GM12878 (cell line): ENCODE measurements around the gene PDE6B. TPM values are rescaled to one million over a fixed set of nuclear protein-coding genes. Genes with fewer than 3 reads are reported as not detected.

Source experiments
- BRCA1 ChIP-seq: IDR thresholded peaks from 2 replicates; pipeline ENCODE4 v1.6.1; 2011; ENCODE audit warnings: low read depth, low read length, improper control_type of control experiment
- ETV6 ChIP-seq, 2 experiments: fragments of 450-650 bp in 1 of 2; IDR thresholded peaks in 1 of 2; conservative IDR thresholded peaks in 1 of 2; 2 replicates each; pipeline ENCODE4 v1.6.1; 2014; ENCODE audit warnings: antibody characterized with exemption in 1 of 2, borderline replicate concordance in 1 of 2, low read depth in 1 of 2, mild to moderate bottlenecking in 1 of 2, moderate library complexity in 1 of 2
- IKZF2 ChIP-seq, 2 experiments: fragments of 450-650 bp; IDR thresholded peaks; 2 replicates each; pipeline ENCODE4 v1.6.1; 2017; ENCODE audit warnings: mild to moderate bottlenecking in 2 of 2, moderate library complexity in 2 of 2
- IRF4 ChIP-seq: IDR thresholded peaks from 2 replicates; pipeline ENCODE4 v1.6.1; 2011; ENCODE audit warnings: low read depth, low read length
- NFIC ChIP-seq: IDR thresholded peaks from 2 replicates; pipeline ENCODE4 v1.6.1; 2012; ENCODE audit warnings: low read depth, mild to moderate bottlenecking, inconsistent platforms, low read length, moderate library complexity
- NRF1 ChIP-seq: conservative IDR thresholded peaks from 2 replicates; pipeline ENCODE4 v1.6.1; 2011; ENCODE audit warnings: mild to moderate bottlenecking, low read depth, low read length, improper control_type of control experiment
- PAX5 ChIP-seq: IDR thresholded peaks from 2 replicates; pipeline ENCODE4 v1.6.1; 2011; ENCODE audit warnings: low read depth, low read length, borderline replicate concordance
- RELA ChIP-seq: fragments of 450-650 bp; IDR thresholded peaks from 2 replicates; pipeline ENCODE4 v1.8.0; 2014; ENCODE audit warnings: borderline replicate concordance; ENCODE audit not compliant: partially characterized antibody
- RFX5 ChIP-seq: IDR thresholded peaks from 2 replicates; pipeline ENCODE4 v1.6.1; 2011; ENCODE audit warnings: low read depth, low read length, improper control_type of control experiment
- SMARCA5 ChIP-seq: fragments of 450-650 bp; IDR thresholded peaks from 2 replicates; pipeline ENCODE4 v1.6.1; 2017; ENCODE audit warnings: mild to moderate bottlenecking
- SUZ12 ChIP-seq: fragments of 200-600 bp; sonication (generic); IDR thresholded peaks from one replicate; pipeline ENCODE4 v1.6.1; 2018; ENCODE audit warnings: antibody characterized with exemption, mild to moderate bottlenecking; ENCODE audit not compliant: unreplicated experiment
- TARDBP ChIP-seq: IDR thresholded peaks from 2 replicates; pipeline ENCODE4 v1.6.1; 2016; ENCODE audit warnings: borderline replicate concordance
- ZBED1 ChIP-seq: IDR thresholded peaks from 2 replicates; pipeline ENCODE4 v1.6.1; 2016; ENCODE audit warnings: borderline replicate concordance
- ZNF207 ChIP-seq: fragments of 450-650 bp; IDR thresholded peaks from 2 replicates; pipeline ENCODE4 v1.6.1; 2014; ENCODE audit warnings: antibody characterized with exemption, mild to moderate bottlenecking, borderline replicate concordance
- ZNF24 ChIP-seq: fragments of 450-650 bp; IDR thresholded peaks from 2 replicates; pipeline ENCODE4 v1.6.1; 2017; ENCODE audit warnings: antibody characterized with exemption, mild to moderate bottlenecking
- ZNF274 ChIP-seq: IDR thresholded peaks from one replicate; pipeline ENCODE4 v1.8.0; 2011; ENCODE audit not compliant: insufficient read length, insufficient read depth
- ZNF384 ChIP-seq: IDR thresholded peaks from 2 replicates; pipeline ENCODE4 v1.6.1; 2012; ENCODE audit warnings: low read depth, mild to moderate bottlenecking, low read length, improper control_type of control experiment, borderline replicate concordance
- polyA plus RNA-seq, 11 experiments: library from polyadenylated mRNA; depleted of rRNA in 4 of 11; unstranded in 6 of 11; stranded (reverse) in 5 of 11; fragments of >200 nt; fragmentation: Nextera tagmentation in 4 of 11; fragmentation: Illumina TruSeq in 1 of 11; extraction: Ambion mirVana in 4 of 11; extraction: Trizol in 1 of 11; gene quantifications; 1 replicate in 1 of 11; 2 replicates in 10 of 11; pipeline versions ENCODE4 v1.2.1 to v1.2.3, GENCODE V29; 2011 to 2016; ENCODE audit warnings: inconsistent platforms in 2 of 11, missing spikeins in 2 of 11, low read depth in 1 of 11
- total RNA-seq, 4 experiments: library from RNA; depleted of rRNA in 3 of 4; stranded (reverse); fragments of >200 nt in 3 of 4; fragmentation: Illumina TruSeq in 1 of 4; extraction: Trizol in 1 of 4; gene quantifications; 2 replicates each; pipeline versions ENCODE4 v1.2.1 to v1.2.3, GENCODE V29; 2013 to 2021
- TF ChIP-seq, protein P1 (sequence below): fragments of 150-350 bp; IDR thresholded peaks from 2 replicates; pipeline ENCODE4 v1.6.1; 2016; ENCODE audit warnings: low read depth, low read length
- TF ChIP-seq, protein P2 (sequence below): IDR thresholded peaks from 2 replicates; pipeline ENCODE4 v1.6.1; 2011; ENCODE audit warnings: mild to moderate bottlenecking, low read depth, low read length, moderate library complexity; ENCODE audit not compliant: insufficient replicate concordance
- TF ChIP-seq, protein P3 (sequence below): IDR thresholded peaks from 2 replicates; pipeline ENCODE4 v1.6.1; 2012; ENCODE audit warnings: improper control_type of control experiment, low read depth, low read length; ENCODE audit not compliant: insufficient replicate concordance

PDE6B gene
- total and polyA plus RNA-seq, 10 of the 15 experiments (the other 5 are each of a cell fraction or from before 2014, with no cell fraction given), result 2.6 to 6.4 (median 3.8) TPM

DNA sequence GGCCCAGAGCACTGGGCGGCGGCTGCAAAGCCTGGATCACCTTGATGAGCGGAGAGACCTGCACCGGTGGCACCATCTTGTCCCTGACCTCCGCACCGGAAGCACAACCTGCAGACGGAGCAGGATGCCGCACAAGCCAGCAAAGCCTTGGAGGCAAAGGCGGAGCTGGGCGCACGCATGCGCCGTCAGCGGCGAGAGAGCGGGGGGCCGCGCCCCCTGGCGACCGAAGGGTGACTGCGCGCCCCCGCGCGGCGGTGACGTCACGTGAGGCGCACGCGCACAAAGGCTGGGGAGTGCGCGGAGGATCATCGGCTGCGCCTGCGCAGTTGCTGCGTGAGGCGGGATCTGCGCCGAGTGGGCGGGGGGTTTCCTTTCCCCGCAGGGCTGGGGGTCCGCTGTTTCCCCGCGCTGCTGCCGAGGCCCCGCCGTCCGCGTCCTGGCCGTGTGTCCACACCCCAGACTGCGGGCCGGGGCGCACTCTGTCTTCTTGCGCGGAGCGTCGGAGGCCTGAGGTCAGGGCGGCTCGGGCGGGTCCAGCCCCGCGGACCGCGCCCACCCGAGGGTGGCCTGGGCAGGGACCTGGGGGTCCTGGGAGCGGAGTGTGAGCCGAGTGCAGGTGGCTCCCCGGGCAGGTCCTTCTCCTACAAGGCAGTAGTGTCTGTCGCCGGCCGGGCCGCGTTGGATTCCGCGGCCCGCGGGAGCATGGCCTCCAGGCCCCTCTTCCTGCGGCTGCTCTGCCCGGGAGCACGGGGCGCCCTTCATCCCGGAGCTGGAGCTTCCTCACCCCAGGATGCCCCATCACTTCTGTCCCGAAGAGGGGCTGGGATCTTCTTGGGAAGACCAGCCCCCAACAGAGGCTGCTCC is 49.0 kb downstream of the PDE6B start, which contains the start of the genes ATP5ME and MYL5 (continued):
- TF ChIP-seq SUZ12 (no peak), IRF4 (peak; percentile 60; the same call in 1 of the 2 replicates), ZNF207 (peak; percentile 73; the same call in 1 of the 2 replicates), SMARCA5 (no peak), IKZF2 (IDR thresholded peaks at IDR 0.05) (no peak), NRF1 (peak; percentile 86), ZBED1 (no peak), RELA (peak; percentile 100), ZNF274 (no peak), ETV6 (conservative IDR thresholded peaks at IDR 0.05 in 1 of 2, IDR thresholded peaks at IDR 0.05 in 1 of 2; ENCODE audit: borderline replicate concordance in 1 of 2, low read depth in 1 of 2) (no peak), ZNF24 (no peak), PAX5 (peak; percentile 71; the same call in 1 of the 2 replicates), TARDBP (no peak), RFX5 (peak; percentile 62; the same call in 1 of the 2 replicates), BRCA1 (0 out of 2 replicates have a peak, but pooled peaks have one; percentile 13), NFIC (no peak), ZNF384 (no peak)
- TF ChIP-seq, protein P1, sequence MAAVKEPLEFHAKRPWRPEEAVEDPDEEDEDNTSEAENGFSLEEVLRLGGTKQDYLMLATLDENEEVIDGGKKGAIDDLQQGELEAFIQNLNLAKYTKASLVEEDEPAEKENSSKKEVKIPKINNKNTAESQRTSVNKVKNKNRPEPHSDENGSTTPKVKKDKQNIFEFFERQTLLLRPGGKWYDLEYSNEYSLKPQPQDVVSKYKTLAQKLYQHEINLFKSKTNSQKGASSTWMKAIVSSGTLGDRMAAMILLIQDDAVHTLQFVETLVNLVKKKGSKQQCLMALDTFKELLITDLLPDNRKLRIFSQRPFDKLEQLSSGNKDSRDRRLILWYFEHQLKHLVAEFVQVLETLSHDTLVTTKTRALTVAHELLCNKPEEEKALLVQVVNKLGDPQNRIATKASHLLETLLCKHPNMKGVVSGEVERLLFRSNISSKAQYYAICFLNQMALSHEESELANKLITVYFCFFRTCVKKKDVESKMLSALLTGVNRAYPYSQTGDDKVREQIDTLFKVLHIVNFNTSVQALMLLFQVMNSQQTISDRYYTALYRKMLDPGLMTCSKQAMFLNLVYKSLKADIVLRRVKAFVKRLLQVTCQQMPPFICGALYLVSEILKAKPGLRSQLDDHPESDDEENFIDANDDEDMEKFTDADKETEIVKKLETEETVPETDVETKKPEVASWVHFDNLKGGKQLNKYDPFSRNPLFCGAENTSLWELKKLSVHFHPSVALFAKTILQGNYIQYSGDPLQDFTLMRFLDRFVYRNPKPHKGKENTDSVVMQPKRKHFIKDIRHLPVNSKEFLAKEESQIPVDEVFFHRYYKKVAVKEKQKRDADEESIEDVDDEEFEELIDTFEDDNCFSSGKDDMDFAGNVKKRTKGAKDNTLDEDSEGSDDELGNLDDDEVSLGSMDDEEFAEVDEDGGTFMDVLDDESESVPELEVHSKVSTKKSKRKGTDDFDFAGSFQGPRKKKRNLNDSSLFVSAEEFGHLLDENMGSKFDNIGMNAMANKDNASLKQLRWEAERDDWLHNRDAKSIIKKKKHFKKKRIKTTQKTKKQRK, result no peak
- TF ChIP-seq, protein P2, sequence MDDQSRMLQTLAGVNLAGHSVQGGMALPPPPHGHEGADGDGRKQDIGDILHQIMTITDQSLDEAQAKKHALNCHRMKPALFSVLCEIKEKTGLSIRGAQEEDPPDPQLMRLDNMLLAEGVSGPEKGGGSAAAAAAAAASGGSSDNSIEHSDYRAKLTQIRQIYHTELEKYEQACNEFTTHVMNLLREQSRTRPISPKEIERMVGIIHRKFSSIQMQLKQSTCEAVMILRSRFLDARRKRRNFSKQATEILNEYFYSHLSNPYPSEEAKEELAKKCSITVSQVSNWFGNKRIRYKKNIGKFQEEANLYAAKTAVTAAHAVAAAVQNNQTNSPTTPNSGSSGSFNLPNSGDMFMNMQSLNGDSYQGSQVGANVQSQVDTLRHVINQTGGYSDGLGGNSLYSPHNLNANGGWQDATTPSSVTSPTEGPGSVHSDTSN, result no peak
- TF ChIP-seq, protein P3, sequence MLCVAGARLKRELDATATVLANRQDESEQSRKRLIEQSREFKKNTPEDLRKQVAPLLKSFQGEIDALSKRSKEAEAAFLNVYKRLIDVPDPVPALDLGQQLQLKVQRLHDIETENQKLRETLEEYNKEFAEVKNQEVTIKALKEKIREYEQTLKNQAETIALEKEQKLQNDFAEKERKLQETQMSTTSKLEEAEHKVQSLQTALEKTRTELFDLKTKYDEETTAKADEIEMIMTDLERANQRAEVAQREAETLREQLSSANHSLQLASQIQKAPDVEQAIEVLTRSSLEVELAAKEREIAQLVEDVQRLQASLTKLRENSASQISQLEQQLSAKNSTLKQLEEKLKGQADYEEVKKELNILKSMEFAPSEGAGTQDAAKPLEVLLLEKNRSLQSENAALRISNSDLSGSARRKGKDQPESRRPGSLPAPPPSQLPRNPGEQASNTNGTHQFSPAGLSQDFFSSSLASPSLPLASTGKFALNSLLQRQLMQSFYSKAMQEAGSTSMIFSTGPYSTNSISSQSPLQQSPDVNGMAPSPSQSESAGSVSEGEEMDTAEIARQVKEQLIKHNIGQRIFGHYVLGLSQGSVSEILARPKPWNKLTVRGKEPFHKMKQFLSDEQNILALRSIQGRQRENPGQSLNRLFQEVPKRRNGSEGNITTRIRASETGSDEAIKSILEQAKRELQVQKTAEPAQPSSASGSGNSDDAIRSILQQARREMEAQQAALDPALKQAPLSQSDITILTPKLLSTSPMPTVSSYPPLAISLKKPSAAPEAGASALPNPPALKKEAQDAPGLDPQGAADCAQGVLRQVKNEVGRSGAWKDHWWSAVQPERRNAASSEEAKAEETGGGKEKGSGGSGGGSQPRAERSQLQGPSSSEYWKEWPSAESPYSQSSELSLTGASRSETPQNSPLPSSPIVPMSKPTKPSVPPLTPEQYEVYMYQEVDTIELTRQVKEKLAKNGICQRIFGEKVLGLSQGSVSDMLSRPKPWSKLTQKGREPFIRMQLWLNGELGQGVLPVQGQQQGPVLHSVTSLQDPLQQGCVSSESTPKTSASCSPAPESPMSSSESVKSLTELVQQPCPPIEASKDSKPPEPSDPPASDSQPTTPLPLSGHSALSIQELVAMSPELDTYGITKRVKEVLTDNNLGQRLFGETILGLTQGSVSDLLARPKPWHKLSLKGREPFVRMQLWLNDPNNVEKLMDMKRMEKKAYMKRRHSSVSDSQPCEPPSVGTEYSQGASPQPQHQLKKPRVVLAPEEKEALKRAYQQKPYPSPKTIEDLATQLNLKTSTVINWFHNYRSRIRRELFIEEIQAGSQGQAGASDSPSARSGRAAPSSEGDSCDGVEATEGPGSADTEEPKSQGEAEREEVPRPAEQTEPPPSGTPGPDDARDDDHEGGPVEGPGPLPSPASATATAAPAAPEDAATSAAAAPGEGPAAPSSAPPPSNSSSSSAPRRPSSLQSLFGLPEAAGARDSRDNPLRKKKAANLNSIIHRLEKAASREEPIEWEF, result no peak
